OCI-LY3 (cell line): Measurements from ENCODE around the gene RARA.

Source experiments
- H2AFZ ChIP-seq: fragments of 200-600, 300-600 bp; shearing (Covaris generic); 2 replicates; pipeline ENCODE4 v1.6.0; 2014; ENCODE audit warnings: antibody characterized with exemption, low read depth, low read length
- H3K27ac ChIP-seq: fragments of 200-600, 300-600 bp; sonication (generic); 2 replicates; pipeline ENCODE4 v1.5.1; 2014; ENCODE audit warnings: mild to moderate bottlenecking, low read length, moderate library complexity, mixed read lengths
- H3K27me3 ChIP-seq: fragments of 200-600, 300-600 bp; sonication (generic); 2 replicates; pipeline ENCODE4 v1.6.1; 2014; ENCODE audit warnings: low read depth, low read length, mixed read lengths
- H3K36me3 ChIP-seq: fragments of 200-600, 300-600 bp; sonication (generic); replicated peaks from 2 replicates; pipeline ENCODE3; 2014; ENCODE audit warnings: low read depth, low read length, mixed read lengths
- H3K4me1 ChIP-seq: fragments of 300-600, 200-600 bp; sonication (generic); 2 replicates; pipeline ENCODE4 v1.6.1; 2014; ENCODE audit warnings: low read length, mixed read lengths
- H3K4me2 ChIP-seq: fragments of 200-600, 300-600 bp; sonication (generic); 2 replicates; pipeline ENCODE4 v1.6.1; 2014; ENCODE audit warnings: low read length, mixed read lengths
- H3K4me3 ChIP-seq: fragments of 300-600, 200-600 bp; sonication (generic); 2 replicates; pipeline ENCODE4 v1.5.1; 2014; ENCODE audit warnings: antibody characterized with exemption, mild to moderate bottlenecking, low read length, moderate library complexity
- H3K79me2 ChIP-seq: fragments of 300-600, 200-600 bp; shearing (Covaris generic); 2 replicates; pipeline ENCODE4 v1.6.1; 2014; ENCODE audit warnings: mild to moderate bottlenecking, low read length, mixed read lengths
- H3K9ac ChIP-seq: fragments of 300-600, 200-600 bp; shearing (Covaris generic); 2 replicates; pipeline ENCODE4 v1.6.0; 2014; ENCODE audit warnings: mild to moderate bottlenecking, low read length, moderate library complexity
- H3K9me3 ChIP-seq: fragments of 200-600, 300-600 bp; shearing (Covaris generic); 2 replicates; pipeline ENCODE4 v1.6.1; 2014; ENCODE audit warnings: low read length, mixed read lengths; ENCODE audit not compliant: insufficient read depth
- H4K20me1 ChIP-seq: fragments of 200-600, 300-600 bp; sonication (generic); 2 replicates; pipeline ENCODE4 v1.6.1; 2016; ENCODE audit warnings: low read length, mixed read lengths; ENCODE audit not compliant: insufficient read depth
- EZH2phosphoT487 ChIP-seq: fragments of 200-600 bp; shearing (Covaris generic); IDR thresholded peaks from 2 replicates; pipeline ENCODE4 v1.6.1; 2018; ENCODE audit warnings: antibody characterized with exemption, mixed run types, low read depth
- TF ChIP-seq, protein P1 (sequence below): fragments of 200-600, 300-600 bp; sonication (generic); IDR thresholded peaks from 2 replicates; pipeline ENCODE4 v1.5.1; 2014; ENCODE audit warnings: antibody characterized with exemption, low read length, low read depth

RARA gene

GRCh38 chr17:40315206-40315605, 6.2 kb downstream of the RARA start:
- H3K4me2 ChIP-seq, result no peak overlapping the region
- H3K4me1 ChIP-seq, result peaks cover 53% of the 10 kb centered on the region
- no peak overlapping the region for H3K9ac ChIP-seq
- TF ChIP-seq, protein P1, sequence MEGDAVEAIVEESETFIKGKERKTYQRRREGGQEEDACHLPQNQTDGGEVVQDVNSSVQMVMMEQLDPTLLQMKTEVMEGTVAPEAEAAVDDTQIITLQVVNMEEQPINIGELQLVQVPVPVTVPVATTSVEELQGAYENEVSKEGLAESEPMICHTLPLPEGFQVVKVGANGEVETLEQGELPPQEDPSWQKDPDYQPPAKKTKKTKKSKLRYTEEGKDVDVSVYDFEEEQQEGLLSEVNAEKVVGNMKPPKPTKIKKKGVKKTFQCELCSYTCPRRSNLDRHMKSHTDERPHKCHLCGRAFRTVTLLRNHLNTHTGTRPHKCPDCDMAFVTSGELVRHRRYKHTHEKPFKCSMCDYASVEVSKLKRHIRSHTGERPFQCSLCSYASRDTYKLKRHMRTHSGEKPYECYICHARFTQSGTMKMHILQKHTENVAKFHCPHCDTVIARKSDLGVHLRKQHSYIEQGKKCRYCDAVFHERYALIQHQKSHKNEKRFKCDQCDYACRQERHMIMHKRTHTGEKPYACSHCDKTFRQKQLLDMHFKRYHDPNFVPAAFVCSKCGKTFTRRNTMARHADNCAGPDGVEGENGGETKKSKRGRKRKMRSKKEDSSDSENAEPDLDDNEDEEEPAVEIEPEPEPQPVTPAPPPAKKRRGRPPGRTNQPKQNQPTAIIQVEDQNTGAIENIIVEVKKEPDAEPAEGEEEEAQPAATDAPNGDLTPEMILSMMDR, result no peak
- TF ChIP-seq EZH2phosphoT487, result no peak
- H3K36me3 ChIP-seq, result no peaks in the 10 kb centered on the region
- no peak overlapping the region for H2AFZ ChIP-seq
- no peaks in the 10 kb centered on the region for H3K9me3 ChIP-seq
- H3K4me3 ChIP-seq, result no peak overlapping the region
- peaks cover 13% of the 10 kb centered on the region for H4K20me1 ChIP-seq
- no peak overlapping the region for H3K27ac ChIP-seq
- no peaks in the 10 kb centered on the region for H3K27me3 ChIP-seq
- peaks cover 21% of the 10 kb centered on the region for H3K79me2 ChIP-seq

DNA sequence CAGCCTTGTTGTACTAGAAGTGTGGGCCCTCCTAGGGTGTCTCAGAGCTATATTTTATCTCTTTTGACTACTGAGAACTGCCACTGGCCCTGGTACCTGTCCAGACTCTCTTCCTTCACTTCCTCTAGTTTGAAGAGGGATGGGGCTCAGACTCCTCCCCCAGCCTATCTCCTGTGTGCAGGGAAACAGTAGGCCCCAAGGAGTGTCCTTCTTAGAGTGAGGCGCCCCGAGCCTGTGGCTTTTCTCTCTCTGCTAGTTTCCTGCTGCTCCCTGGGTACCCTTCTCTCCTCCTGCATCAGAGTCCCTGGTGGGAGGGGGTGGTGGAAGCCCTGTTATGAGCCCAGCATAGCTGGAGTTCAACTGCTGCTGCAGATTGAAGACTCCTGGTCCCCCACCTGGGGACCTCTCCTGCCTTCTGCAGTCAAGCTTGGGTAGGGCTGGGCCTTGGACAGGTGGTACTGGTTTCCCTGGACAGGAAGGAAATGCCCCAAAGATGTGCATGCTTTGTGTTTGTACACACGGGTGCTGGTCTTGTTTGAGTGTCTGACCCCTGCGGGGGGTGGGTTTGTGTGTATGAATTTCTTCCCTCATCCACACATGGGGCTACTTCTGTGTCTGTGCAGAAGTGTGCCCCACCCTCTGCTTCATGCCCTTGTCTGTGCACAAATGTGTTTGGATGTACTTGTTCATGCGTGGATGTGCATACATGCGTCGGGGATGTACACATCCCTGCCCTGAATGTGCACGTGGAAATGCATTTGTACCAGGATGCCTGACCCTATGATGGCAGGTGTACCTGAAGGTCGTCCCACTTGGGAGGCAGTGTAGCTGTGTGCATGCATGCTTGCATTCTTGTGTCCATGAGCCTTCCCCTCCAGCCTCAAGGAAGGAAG, 6.9 kb downstream of the RARA start:
- no peak overlapping the region for H3K9ac ChIP-seq
- peaks cover 53% of the 10 kb centered on the region for H3K4me1 ChIP-seq
- no peaks in the 10 kb centered on the region for H3K36me3 ChIP-seq
- peaks cover 20% of the 10 kb centered on the region for H4K20me1 ChIP-seq
- H3K27me3 ChIP-seq, result no peaks in the 10 kb centered on the region
- H3K79me2 ChIP-seq, result peaks cover 29% of the 10 kb centered on the region
- TF ChIP-seq EZH2phosphoT487, result no peak
- TF ChIP-seq, protein P1, result no peak
- no peak overlapping the region for H3K4me3 ChIP-seq
- H3K27ac ChIP-seq, result no peak overlapping the region
- H3K9me3 ChIP-seq, result no peaks in the 10 kb centered on the region
- no peak overlapping the region for H2AFZ ChIP-seq
- no peak overlapping the region for H3K4me2 ChIP-seq

DNA sequence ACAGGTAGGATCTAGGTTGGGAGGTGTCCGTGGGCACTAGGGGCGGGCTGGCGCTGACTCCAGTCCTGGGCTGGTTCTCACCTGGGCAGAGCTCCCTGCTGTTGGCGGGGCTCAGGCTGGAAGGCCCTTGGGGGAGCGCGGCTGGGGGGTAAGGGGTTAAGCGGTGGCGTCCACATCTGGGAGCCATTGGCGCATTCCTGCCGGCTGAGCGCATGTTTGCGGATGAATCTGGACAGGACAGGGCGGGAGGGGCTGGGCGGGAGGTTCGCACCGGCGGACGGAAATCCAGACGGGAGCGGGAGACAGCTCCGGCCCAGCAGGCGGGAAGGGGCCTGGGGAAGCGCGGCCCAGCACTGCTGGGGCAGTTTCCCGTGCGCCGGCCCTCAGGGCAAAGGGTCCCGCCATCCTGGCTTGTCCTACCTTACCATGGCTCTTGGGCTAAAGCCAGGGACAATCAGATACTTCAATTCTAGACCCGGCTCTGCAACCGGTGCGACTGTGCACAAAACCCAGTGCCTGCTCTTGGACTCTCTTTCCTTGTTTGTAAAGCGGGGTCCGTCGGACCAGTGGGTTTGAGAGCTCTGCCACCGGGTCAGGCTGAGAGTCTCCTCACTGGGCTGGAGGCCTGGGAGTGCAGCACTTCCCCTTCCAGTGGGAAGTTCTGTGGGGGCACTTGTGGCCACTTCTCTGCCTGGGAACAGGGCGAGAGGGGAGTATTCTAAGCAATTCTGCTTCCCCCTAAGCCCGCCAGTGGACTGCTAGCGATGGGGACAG, 7.8 kb downstream of the RARA start:
- H3K27ac ChIP-seq, result no peak overlapping the region
- no peaks in the 10 kb centered on the region for H3K9me3 ChIP-seq
- H3K4me3 ChIP-seq, result peak overlapping the region; percentile 93
- H3K4me1 ChIP-seq, result peaks cover 53% of the 10 kb centered on the region
- no peak overlapping the region for H3K9ac ChIP-seq
- H4K20me1 ChIP-seq, result peaks cover 28% of the 10 kb centered on the region
- H3K36me3 ChIP-seq, result no peaks in the 10 kb centered on the region
- TF ChIP-seq EZH2phosphoT487, result no peak
- TF ChIP-seq, protein P1, result no peak
- peaks cover 37% of the 10 kb centered on the region for H3K79me2 ChIP-seq
- no peaks in the 10 kb centered on the region for H3K27me3 ChIP-seq
- H2AFZ ChIP-seq, result no peak overlapping the region
- peak overlapping the region; percentile 95 for H3K4me2 ChIP-seq

- H3K9me3 ChIP-seq, result no peaks in the 10 kb centered on the region
- H3K9ac ChIP-seq, result peak overlapping the region; percentile 55
- H3K79me2 ChIP-seq, result peaks cover 43% of the 10 kb centered on the region
- peak overlapping the region; percentile 93 for H3K4me3 ChIP-seq
- H3K36me3 ChIP-seq, result no peaks in the 10 kb centered on the region
- H3K27ac ChIP-seq, result no peak overlapping the region
- TF ChIP-seq, protein P1, result peak; percentile 61
- TF ChIP-seq EZH2phosphoT487, result no peak
- H3K4me1 ChIP-seq, result peaks cover 53% of the 10 kb centered on the region
- no peaks in the 10 kb centered on the region for H3K27me3 ChIP-seq
- peak overlapping the region; percentile 49; the same call in 1 of the 2 replicates for H2AFZ ChIP-seq
- H3K4me2 ChIP-seq, result peak overlapping the region; percentile 95
- H4K20me1 ChIP-seq, result peaks cover 31% of the 10 kb centered on the region
Measured at GRCh38 chr17:40317345-40317873, 8.4 kb downstream of the RARA start.
